HG02571 (cell line): ENCODE data around the gene STARD3NL.

ENCODE experiments used
- ATAC-seq: cut with Tn5 transposase; IDR thresholded peaks from one replicate; pipeline ENCODE4 v1.9.1; 2021; ENCODE audit warnings: mild to moderate bottlenecking, moderate library complexity; ENCODE audit not compliant: unreplicated experiment

STARD3NL gene

GRCh38 chr7:38181111-38181510 lies 3.1 kb downstream of the STARD3NL start:
- ATAC-seq: no peak

- ATAC-seq: no peak
These were observed 4.4 kb downstream of the STARD3NL start for GRCh38 chr7:38182450-38182849.

- ATAC-seq: no peak
These were observed 7.6 kb downstream of the STARD3NL start for GRCh38 chr7:38185395-38186307.

- ATAC-seq: no peak
These were observed 8.7 kb downstream of the STARD3NL start for GRCh38 chr7:38186593-38187314.

- peak; percentile 92 for ATAC-seq
These were observed 9.9 kb downstream of the STARD3NL start for GRCh38 chr7:38187794-38188440.

- ATAC-seq: no peak
These were observed 11.3 kb downstream of the STARD3NL start for GRCh38 chr7:38189231-38189938.

- ATAC-seq: no peak
These were observed 12.0 kb downstream of the STARD3NL start for GRCh38 chr7:38190011-38190410.

GRCh38 chr7:38191791-38192190 lies 13.7 kb downstream of the STARD3NL start:
- no peak for ATAC-seq

- no peak for ATAC-seq
These were observed 14.3 kb downstream of the STARD3NL start for GRCh38 chr7:38192327-38192726.

GRCh38 chr7:38195804-38196595 lies 18.0 kb downstream of the STARD3NL start:
- ATAC-seq: no peak

GRCh38 chr7:38198366-38198765 lies 20.3 kb downstream of the STARD3NL start:
- ATAC-seq: no peak

GRCh38 chr7:38199154-38199553 lies 21.1 kb downstream of the STARD3NL start:
- ATAC-seq: no peak

GRCh38 chr7:38199782-38200181 lies 21.7 kb downstream of the STARD3NL start:
- no peak for ATAC-seq

GRCh38 chr7:38206071-38206470 lies 28.0 kb downstream of the STARD3NL start:
- no peak for ATAC-seq

GRCh38 chr7:38207843-38208242 lies 29.8 kb downstream of the STARD3NL start:
- no peak for ATAC-seq

- no peak for ATAC-seq
These were observed 33.4 kb downstream of the STARD3NL start for GRCh38 chr7:38211486-38211885.

- ATAC-seq: no peak
These were observed 33.9 kb downstream of the STARD3NL start for GRCh38 chr7:38211940-38212339.

GRCh38 chr7:38215115-38215514 lies 37.1 kb downstream of the STARD3NL start:
- no peak for ATAC-seq

GRCh38 chr7:38215735-38216670 lies 38.0 kb downstream of the STARD3NL start:
- peak; percentile 95 for ATAC-seq
